WTC11 (cell line): ENCODE results near the gene GABRB1. TPM values are rescaled to one million over a fixed set of nuclear protein-coding genes. Genes with fewer than 3 reads are reported as not detected.

Experiments used
- ATAC-seq: fragments of 200-7000 bp; cut with Tn5 transposase; 2 replicates; pipeline ENCODE4 v1.10.0; 2021; ENCODE audit warnings: mild to moderate bottlenecking, moderate library complexity
- CTCF ChIA-PET: fragments of 300-600 bp; sonication (Branson Sonifier 250); formaldehyde crosslinking; loops from one replicate; lab custom pipeline; 2021; ENCODE audit warnings: antibody characterized with exemption; lab: Charles Lee
- POLR2A ChIA-PET: fragments of 350-600 bp; sonication (Branson Sonifier 250); formaldehyde crosslinking; loops from one replicate; lab custom pipeline; 2021; ENCODE audit warnings: antibody characterized with exemption; lab: Charles Lee
- DNase-seq: peaks from one replicate; pipeline ENCODE4 v3.0.0; 2021; ENCODE audit warnings: low spot score
- H3K27ac Mint-ChIP-seq: 2 replicates; pipeline ENCODE4 v1.8.0; 2021; ENCODE audit warnings: mixed read lengths
- H3K27me3 Mint-ChIP-seq: 2 replicates; pipeline ENCODE4 v1.8.0; 2021; ENCODE audit warnings: low read depth, mild to moderate bottlenecking, moderate library complexity, mixed read lengths
- H3K36me3 Mint-ChIP-seq: 2 replicates; pipeline ENCODE4 v1.8.0; 2021; ENCODE audit warnings: mixed read lengths
- H3K4me1 Mint-ChIP-seq: 2 replicates; pipeline ENCODE4 v1.8.0; 2022; ENCODE audit warnings: mixed read lengths
- H3K4me3 Mint-ChIP-seq: 2 replicates; pipeline ENCODE4 v1.8.0; 2021; ENCODE audit warnings: mild to moderate bottlenecking, moderate library complexity, mixed read lengths
- H3K9me3 Mint-ChIP-seq: 2 replicates; pipeline ENCODE4 v1.8.0; 2021; ENCODE audit warnings: mixed read lengths
- ATF1 ChIP-seq: sonication (generic); formaldehyde crosslinking; IDR thresholded peaks from 2 replicates; pipeline ENCODE4 v1.8.1; 2023; ENCODE audit warnings: mild to moderate bottlenecking, moderate library complexity, missing genetic modification reagents
- FOXJ3 ChIP-seq: sonication (generic); formaldehyde crosslinking; IDR thresholded peaks from 2 replicates; pipeline ENCODE4 v1.9.0; 2021; ENCODE audit warnings: missing genetic modification reagents, mild to moderate bottlenecking, borderline replicate concordance
- GRHL2 ChIP-seq: fragments of 250-450 bp; sonication (Bioruptor Pico); IDR thresholded peaks from 2 replicates; pipeline ENCODE4 v1.8.0; 2022; ENCODE audit warnings: mild to moderate bottlenecking, moderate library complexity; ENCODE audit not compliant: insufficient replicate concordance, severe bottlenecking
- NR1H2 ChIP-seq: sonication (generic); formaldehyde crosslinking; IDR thresholded peaks from 2 replicates; pipeline ENCODE4 v1.9.0; 2021; ENCODE audit warnings: mild to moderate bottlenecking, moderate library complexity, missing genetic modification reagents
- SP1 ChIP-seq: sonication (generic); formaldehyde crosslinking; conservative IDR thresholded peaks from 2 replicates; pipeline ENCODE4 v1.8.1; 2022; ENCODE audit warnings: missing genetic modification reagents
- TEAD1 ChIP-seq: sonication (generic); formaldehyde crosslinking; IDR thresholded peaks from 2 replicates; pipeline ENCODE4 v1.8.0; 2022; ENCODE audit warnings: mild to moderate bottlenecking, missing genetic modification reagents
- ZNF416 ChIP-seq: fragments of 250-450 bp; sonication (Bioruptor Pico); IDR thresholded peaks from 2 replicates; pipeline ENCODE4 v1.9.0; 2021; ENCODE audit warnings: mild to moderate bottlenecking, inconsistent platforms
- total RNA-seq: library from RNA; stranded (reverse); gene quantifications from 3 replicates; pipeline ENCODE4 v1.2.3, GENCODE V29; 2021
- TF ChIP-seq, protein P1 (sequence below): fragments of 250-450 bp; sonication (Bioruptor Pico); IDR thresholded peaks from 2 replicates; pipeline ENCODE4 v1.9.0; 2021; ENCODE audit warnings: mild to moderate bottlenecking, borderline replicate concordance
- TF ChIP-seq, protein P2 (sequence below): sonication (generic); formaldehyde crosslinking; IDR thresholded peaks from 2 replicates; pipeline ENCODE4 v1.8.1; 2022; ENCODE audit warnings: low read depth, missing genetic modification reagents, borderline replicate concordance
- TF ChIP-seq, protein P3 (sequence below): sonication (generic); formaldehyde crosslinking; IDR thresholded peaks from 2 replicates; pipeline ENCODE4 v1.8.1; 2023; ENCODE audit warnings: mild to moderate bottlenecking, moderate library complexity, missing genetic modification reagents
- TF ChIP-seq, protein P4 (sequence below): fragments of 250-450 bp; sonication (Bioruptor Pico); IDR thresholded peaks from 2 replicates; pipeline ENCODE4 v1.8.0; 2021; ENCODE audit warnings: mild to moderate bottlenecking
- TF ChIP-seq, protein P5 (sequence below): sonication (generic); formaldehyde crosslinking; conservative IDR thresholded peaks from 2 replicates; pipeline ENCODE4 v1.8.1; 2022; ENCODE audit warnings: mild to moderate bottlenecking, missing genetic modification reagents
- TF ChIP-seq, protein P6 (sequence below): fragments of 250-450 bp; sonication (Bioruptor Pico); conservative IDR thresholded peaks from 2 replicates; pipeline ENCODE4 v1.9.0; 2021; ENCODE audit warnings: mild to moderate bottlenecking
- TF ChIP-seq, protein P7 (sequence below): sonication (generic); formaldehyde crosslinking; IDR thresholded peaks from 2 replicates; pipeline ENCODE4 v1.8.1; 2022; ENCODE audit warnings: mild to moderate bottlenecking, missing genetic modification reagents, moderate library complexity, borderline replicate concordance
- TF ChIP-seq, protein P8 (sequence below): sonication (generic); formaldehyde crosslinking; conservative IDR thresholded peaks from 2 replicates; pipeline ENCODE4 v1.8.1; 2023; ENCODE audit warnings: mild to moderate bottlenecking, low read depth, missing genetic modification reagents, moderate library complexity
- TF ChIP-seq, protein P9 (sequence below): sonication (generic); formaldehyde crosslinking; IDR thresholded peaks from 2 replicates; pipeline ENCODE4 v1.8.1; 2022; ENCODE audit warnings: low read depth, mild to moderate bottlenecking, moderate library complexity, missing genetic modification reagents, borderline replicate concordance

The GABRB1 gene
- total RNA-seq, 1 experiment from 2014 or later: 0.66 TPM

DNA sequence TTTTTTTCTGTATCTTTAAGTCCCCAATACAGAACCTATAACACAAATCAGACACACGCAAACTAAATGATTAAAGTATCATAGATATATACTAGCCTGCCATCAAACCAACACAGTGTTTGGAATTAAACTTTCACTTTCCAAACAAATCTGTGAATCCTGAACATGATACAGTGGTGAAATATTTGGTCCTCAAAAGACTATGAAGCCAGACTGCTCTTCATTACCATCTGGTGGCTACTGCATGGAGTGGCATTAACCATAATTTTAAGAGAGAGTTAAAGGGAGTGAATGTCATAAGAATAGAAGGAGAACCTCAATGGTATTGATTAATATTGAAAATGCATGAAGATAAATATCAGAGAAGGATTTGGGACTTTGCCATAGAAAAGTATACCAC is 28.8 kb upstream of the GABRB1 start (continued):
- TF ChIP-seq, protein P1, sequence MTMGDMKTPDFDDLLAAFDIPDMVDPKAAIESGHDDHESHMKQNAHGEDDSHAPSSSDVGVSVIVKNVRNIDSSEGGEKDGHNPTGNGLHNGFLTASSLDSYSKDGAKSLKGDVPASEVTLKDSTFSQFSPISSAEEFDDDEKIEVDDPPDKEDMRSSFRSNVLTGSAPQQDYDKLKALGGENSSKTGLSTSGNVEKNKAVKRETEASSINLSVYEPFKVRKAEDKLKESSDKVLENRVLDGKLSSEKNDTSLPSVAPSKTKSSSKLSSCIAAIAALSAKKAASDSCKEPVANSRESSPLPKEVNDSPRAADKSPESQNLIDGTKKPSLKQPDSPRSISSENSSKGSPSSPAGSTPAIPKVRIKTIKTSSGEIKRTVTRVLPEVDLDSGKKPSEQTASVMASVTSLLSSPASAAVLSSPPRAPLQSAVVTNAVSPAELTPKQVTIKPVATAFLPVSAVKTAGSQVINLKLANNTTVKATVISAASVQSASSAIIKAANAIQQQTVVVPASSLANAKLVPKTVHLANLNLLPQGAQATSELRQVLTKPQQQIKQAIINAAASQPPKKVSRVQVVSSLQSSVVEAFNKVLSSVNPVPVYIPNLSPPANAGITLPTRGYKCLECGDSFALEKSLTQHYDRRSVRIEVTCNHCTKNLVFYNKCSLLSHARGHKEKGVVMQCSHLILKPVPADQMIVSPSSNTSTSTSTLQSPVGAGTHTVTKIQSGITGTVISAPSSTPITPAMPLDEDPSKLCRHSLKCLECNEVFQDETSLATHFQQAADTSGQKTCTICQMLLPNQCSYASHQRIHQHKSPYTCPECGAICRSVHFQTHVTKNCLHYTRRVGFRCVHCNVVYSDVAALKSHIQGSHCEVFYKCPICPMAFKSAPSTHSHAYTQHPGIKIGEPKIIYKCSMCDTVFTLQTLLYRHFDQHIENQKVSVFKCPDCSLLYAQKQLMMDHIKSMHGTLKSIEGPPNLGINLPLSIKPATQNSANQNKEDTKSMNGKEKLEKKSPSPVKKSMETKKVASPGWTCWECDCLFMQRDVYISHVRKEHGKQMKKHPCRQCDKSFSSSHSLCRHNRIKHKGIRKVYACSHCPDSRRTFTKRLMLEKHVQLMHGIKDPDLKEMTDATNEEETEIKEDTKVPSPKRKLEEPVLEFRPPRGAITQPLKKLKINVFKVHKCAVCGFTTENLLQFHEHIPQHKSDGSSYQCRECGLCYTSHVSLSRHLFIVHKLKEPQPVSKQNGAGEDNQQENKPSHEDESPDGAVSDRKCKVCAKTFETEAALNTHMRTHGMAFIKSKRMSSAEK (CRISPR knock-in tag): no peak

DNA sequence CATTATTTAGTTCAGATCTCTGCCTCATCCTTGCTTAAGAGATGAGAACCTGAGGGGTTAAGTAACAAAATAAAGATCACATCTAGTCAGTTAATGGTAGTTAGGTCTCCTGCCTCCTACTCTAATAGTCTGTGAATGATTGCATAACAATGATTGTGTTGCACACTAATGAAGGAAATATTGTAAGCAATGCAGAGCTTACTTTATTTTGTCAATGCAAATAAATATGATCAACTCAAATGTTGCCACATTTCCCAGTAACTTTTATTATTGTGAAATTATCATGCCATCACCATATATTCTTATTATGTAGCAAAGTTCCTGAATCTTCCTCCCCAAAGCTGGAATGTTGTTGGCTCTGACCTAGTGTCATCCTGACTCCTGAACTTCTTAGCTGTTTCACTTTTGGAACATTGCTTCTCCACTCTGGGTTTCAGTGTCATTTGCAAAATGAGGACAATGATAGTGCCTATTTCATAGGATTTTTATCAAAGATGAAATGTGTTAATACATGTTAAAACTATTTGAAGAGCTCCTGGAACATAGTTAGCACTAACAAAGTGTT is 20.9 kb upstream of the GABRB1 start:
- peaks cover 7% of the 10 kb centered on the region for H3K4me1 Mint-ChIP-seq
- H3K9me3 Mint-ChIP-seq: peaks cover 5% of the 10 kb centered on the region; the same call in 1 of the 2 replicates
- no peak for ATAC-seq
- H3K36me3 Mint-ChIP-seq: no peaks in the 10 kb centered on the region
- TF ChIP-seq, protein P2, sequence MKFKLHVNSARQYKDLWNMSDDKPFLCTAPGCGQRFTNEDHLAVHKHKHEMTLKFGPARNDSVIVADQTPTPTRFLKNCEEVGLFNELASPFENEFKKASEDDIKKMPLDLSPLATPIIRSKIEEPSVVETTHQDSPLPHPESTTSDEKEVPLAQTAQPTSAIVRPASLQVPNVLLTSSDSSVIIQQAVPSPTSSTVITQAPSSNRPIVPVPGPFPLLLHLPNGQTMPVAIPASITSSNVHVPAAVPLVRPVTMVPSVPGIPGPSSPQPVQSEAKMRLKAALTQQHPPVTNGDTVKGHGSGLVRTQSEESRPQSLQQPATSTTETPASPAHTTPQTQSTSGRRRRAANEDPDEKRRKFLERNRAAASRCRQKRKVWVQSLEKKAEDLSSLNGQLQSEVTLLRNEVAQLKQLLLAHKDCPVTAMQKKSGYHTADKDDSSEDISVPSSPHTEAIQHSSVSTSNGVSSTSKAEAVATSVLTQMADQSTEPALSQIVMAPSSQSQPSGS: no peak
- TF ChIP-seq ZNF416 (CRISPR knock-in tag) (no peak), SP1 (CRISPR knock-in tag) (no peak), NR1H2 (CRISPR knock-in tag) (no peak), FOXJ3 (CRISPR knock-in tag) (no peak), TEAD1 (no peak), ATF1 (no peak), GRHL2 (CRISPR knock-in tag) (no peak)
- TF ChIP-seq, protein P3, sequence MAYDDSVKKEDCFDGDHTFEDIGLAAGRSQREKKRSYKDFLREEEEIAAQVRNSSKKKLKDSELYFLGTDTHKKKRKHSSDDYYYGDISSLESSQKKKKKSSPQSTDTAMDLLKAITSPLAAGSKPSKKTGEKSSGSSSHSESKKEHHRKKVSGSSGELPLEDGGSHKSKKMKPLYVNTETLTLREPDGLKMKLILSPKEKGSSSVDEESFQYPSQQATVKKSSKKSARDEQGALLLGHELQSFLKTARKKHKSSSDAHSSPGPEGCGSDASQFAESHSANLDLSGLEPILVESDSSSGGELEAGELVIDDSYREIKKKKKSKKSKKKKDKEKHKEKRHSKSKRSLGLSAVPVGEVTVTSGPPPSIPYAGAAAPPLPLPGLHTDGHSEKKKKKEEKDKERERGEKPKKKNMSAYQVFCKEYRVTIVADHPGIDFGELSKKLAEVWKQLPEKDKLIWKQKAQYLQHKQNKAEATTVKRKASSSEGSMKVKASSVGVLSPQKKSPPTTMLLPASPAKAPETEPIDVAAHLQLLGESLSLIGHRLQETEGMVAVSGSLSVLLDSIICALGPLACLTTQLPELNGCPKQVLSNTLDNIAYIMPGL (CRISPR knock-in tag): no peak
- TF ChIP-seq, protein P4, sequence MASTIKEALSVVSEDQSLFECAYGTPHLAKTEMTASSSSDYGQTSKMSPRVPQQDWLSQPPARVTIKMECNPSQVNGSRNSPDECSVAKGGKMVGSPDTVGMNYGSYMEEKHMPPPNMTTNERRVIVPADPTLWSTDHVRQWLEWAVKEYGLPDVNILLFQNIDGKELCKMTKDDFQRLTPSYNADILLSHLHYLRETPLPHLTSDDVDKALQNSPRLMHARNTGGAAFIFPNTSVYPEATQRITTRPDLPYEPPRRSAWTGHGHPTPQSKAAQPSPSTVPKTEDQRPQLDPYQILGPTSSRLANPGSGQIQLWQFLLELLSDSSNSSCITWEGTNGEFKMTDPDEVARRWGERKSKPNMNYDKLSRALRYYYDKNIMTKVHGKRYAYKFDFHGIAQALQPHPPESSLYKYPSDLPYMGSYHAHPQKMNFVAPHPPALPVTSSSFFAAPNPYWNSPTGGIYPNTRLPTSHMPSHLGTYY (CRISPR knock-in tag): no peak
- TF ChIP-seq, protein P5, sequence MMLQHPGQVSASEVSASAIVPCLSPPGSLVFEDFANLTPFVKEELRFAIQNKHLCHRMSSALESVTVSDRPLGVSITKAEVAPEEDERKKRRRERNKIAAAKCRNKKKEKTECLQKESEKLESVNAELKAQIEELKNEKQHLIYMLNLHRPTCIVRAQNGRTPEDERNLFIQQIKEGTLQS (CRISPR knock-in tag): no peak
- TF ChIP-seq, protein P6, sequence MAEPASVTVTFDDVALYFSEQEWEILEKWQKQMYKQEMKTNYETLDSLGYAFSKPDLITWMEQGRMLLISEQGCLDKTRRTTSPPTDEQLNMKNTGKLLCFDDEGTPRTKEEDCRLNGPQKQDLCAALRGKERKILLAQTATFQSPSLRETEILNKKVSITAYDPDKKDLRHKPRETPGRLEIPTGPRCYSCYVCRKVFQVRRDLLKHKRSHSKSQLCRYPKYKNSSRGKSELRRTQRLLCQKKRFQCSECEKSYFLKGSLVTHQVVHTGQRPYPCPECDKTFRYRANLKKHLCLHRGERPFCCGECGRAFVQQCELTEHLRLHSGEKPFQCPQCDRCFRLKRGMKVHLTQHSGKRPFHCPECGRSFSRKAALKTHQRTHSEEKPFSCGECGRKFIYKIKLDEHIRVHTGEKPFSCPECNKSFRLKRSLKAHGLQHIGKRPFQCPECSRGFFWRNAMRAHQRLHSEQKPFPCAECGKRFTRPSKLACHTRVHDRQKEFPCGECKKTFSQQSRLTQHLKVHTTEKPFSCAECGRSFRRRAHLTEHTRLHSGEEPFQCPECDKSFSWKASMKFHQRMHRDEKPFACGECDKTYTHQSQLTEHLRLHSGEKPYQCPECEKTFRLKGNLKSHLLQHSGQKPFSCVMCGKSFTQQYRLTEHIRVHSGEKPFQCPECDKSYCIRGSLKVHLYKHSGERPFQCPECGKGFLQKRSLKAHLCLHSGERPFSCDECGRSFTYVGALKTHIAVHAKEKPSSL (CRISPR knock-in tag): no peak
- TF ChIP-seq, protein P7, sequence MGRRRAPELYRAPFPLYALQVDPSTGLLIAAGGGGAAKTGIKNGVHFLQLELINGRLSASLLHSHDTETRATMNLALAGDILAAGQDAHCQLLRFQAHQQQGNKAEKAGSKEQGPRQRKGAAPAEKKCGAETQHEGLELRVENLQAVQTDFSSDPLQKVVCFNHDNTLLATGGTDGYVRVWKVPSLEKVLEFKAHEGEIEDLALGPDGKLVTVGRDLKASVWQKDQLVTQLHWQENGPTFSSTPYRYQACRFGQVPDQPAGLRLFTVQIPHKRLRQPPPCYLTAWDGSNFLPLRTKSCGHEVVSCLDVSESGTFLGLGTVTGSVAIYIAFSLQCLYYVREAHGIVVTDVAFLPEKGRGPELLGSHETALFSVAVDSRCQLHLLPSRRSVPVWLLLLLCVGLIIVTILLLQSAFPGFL: no peak
- TF ChIP-seq, protein P8, sequence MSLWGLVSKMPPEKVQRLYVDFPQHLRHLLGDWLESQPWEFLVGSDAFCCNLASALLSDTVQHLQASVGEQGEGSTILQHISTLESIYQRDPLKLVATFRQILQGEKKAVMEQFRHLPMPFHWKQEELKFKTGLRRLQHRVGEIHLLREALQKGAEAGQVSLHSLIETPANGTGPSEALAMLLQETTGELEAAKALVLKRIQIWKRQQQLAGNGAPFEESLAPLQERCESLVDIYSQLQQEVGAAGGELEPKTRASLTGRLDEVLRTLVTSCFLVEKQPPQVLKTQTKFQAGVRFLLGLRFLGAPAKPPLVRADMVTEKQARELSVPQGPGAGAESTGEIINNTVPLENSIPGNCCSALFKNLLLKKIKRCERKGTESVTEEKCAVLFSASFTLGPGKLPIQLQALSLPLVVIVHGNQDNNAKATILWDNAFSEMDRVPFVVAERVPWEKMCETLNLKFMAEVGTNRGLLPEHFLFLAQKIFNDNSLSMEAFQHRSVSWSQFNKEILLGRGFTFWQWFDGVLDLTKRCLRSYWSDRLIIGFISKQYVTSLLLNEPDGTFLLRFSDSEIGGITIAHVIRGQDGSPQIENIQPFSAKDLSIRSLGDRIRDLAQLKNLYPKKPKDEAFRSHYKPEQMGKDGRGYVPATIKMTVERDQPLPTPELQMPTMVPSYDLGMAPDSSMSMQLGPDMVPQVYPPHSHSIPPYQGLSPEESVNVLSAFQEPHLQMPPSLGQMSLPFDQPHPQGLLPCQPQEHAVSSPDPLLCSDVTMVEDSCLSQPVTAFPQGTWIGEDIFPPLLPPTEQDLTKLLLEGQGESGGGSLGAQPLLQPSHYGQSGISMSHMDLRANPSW (CRISPR knock-in tag): no peak
- TF ChIP-seq, protein P9, sequence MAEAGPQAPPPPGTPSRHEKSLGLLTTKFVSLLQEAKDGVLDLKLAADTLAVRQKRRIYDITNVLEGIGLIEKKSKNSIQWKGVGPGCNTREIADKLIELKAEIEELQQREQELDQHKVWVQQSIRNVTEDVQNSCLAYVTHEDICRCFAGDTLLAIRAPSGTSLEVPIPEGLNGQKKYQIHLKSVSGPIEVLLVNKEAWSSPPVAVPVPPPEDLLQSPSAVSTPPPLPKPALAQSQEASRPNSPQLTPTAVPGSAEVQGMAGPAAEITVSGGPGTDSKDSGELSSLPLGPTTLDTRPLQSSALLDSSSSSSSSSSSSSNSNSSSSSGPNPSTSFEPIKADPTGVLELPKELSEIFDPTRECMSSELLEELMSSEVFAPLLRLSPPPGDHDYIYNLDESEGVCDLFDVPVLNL (CRISPR knock-in tag): no peak
- TF ChIP-seq, all 79 proteins: peak for 0
- no peak for DNase-seq
- Mint-ChIP-seq H3K27ac (no peak overlapping the region), H3K4me3 (no peak overlapping the region), H3K27me3 (no peaks in the 10 kb centered on the region)
- CTCF ChIA-PET: no interaction called here
- POLR2A ChIA-PET: no interaction called here
